Testis (tissue), 3 donors: ENCODE data around the gene TBXA2R. TPM values are rescaled to one million over a fixed set of nuclear protein-coding genes. Genes with fewer than 3 reads are reported as not detected.

Experiments used
- DNase-seq: peaks from one replicate; pipeline ENCODE4 v3.0.0-alpha.2; 2019
- H3K27ac ChIP-seq, 2 donors: fragments of 200-600 bp; sonication (generic); one replicate each; pipeline ENCODE4 v1.5.1; 2019
- H3K27me3 ChIP-seq: fragments of 200-600 bp; sonication (generic); one replicate; pipeline ENCODE4 v1.5.1; 2019
- H3K36me3 ChIP-seq: fragments of 200-600 bp; sonication (generic); one replicate; pipeline ENCODE4 v1.5.1; 2017; ENCODE audit warnings: low read depth; ENCODE audit errors: missing control alignments
- H3K4me1 ChIP-seq: fragments of 200-600 bp; sonication (generic); one replicate; pipeline ENCODE4 v1.5.1; 2019
- H3K4me3 ChIP-seq, 2 donors: fragments of 200-600 bp; sonication (generic); one replicate each; pipeline ENCODE4 v1.5.1; 2017 to 2019
- H3K9me3 ChIP-seq: fragments of 200-600 bp; sonication (generic); one replicate; pipeline ENCODE4 v1.5.1; 2017
- POLR2A ChIP-seq: fragments of 450-650 bp; IDR thresholded peaks from one replicate; pipeline ENCODE4 v1.6.1; 2017; ENCODE audit warnings: antibody characterized with exemption, mild to moderate bottlenecking, moderate library complexity
- WGBS, 2 donors: methylation state at CpG; one replicate each; pipeline ENCODE4 v1.1.5; 2018; 5-methylcytosine and 5-hydroxymethylcytosine counted together
- intact Hi-C: fragments of 100-400 bp; cut with DNase I; formaldehyde crosslinking; loops from one replicate; pipeline ENCODE4 v1.15.1; 2023; ENCODE audit warnings: low total_unique reads
- polyA plus RNA-seq: library from polyadenylated mRNA; stranded (reverse); fragments of 350-450 nt; fragmentation: Illumina TruSeq; extraction: RNeasy Lipid Tissue Mini Kit (QIAGEN cat#74804); gene quantifications from one replicate; pipeline ENCODE4 v1.2.3, GENCODE V29; 2014; ENCODE audit warnings: low read depth, low replicate concordance; ENCODE audit not compliant: insufficient read depth
- total RNA-seq, 2 donors: library from RNA; depleted of rRNA; stranded (reverse); fragments of >200 nt; gene quantifications; one replicate each; pipeline ENCODE4 v1.2.3, GENCODE V29; 2016
- TF ChIP-seq, protein P1 (sequence below), 3 experiments: fragments of 450-650 bp in 2 of 3; fragments of 200-600 bp in 1 of 3; sonication (generic) in 1 of 3; IDR thresholded peaks; one replicate each; pipeline ENCODE4 v1.5.1; 2016 to 2019; ENCODE audit warnings: antibody characterized with exemption in 3 of 3, mild to moderate bottlenecking in 2 of 3, moderate library complexity in 1 of 3

TBXA2R gene
- total and polyA plus RNA-seq, 3 donors from 2014 or later = 1.3 to 3.2 (median 1.8) TPM

DNA sequence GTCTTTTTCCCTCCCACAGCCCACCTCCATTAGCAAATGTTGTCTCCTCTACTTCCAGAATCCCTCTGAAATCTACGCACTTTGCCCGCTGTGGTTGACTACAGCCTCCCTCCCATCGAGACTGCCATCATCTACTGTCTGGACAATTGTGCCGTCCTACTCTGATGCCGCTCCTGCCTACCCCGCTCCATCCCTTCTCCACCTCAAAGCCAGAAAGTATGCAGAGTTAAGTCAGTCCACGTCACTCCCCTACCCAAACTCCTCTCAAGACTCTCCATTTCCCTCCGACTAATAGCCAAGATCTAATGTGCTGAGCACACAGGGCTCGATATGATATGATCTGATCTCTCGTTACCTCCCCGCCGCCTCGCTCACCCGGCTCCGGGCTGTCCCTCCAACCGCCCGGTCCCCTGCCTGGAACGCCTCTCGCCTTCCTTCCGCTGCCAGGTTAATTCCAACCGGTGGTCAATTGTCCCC is 19.4 kb upstream of the TBXA2R start:
- Histone ChIP-seq H3K4me3 (peak overlapping the region; percentile 93 to 96), H3K27ac (peak overlapping the region; percentile 85 to 97), H3K9me3 (no peaks in the 10 kb centered on the region), H3K4me1 (peaks cover 18% of the 10 kb centered on the region), H3K27me3 (no peaks in the 10 kb centered on the region), H3K36me3 (no peaks in the 10 kb centered on the region)
- no peak for DNase-seq
- TF ChIP-seq, protein P1, sequence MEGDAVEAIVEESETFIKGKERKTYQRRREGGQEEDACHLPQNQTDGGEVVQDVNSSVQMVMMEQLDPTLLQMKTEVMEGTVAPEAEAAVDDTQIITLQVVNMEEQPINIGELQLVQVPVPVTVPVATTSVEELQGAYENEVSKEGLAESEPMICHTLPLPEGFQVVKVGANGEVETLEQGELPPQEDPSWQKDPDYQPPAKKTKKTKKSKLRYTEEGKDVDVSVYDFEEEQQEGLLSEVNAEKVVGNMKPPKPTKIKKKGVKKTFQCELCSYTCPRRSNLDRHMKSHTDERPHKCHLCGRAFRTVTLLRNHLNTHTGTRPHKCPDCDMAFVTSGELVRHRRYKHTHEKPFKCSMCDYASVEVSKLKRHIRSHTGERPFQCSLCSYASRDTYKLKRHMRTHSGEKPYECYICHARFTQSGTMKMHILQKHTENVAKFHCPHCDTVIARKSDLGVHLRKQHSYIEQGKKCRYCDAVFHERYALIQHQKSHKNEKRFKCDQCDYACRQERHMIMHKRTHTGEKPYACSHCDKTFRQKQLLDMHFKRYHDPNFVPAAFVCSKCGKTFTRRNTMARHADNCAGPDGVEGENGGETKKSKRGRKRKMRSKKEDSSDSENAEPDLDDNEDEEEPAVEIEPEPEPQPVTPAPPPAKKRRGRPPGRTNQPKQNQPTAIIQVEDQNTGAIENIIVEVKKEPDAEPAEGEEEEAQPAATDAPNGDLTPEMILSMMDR (IDR thresholded peaks at IDR 0.05) = no peak
- no peak for TF ChIP-seq POLR2A
- 2% methylated on average over 19 to 21 of the region's 21 CpGs for WGBS, 2 donors
- intact Hi-C loops = no loop called here

DNA sequence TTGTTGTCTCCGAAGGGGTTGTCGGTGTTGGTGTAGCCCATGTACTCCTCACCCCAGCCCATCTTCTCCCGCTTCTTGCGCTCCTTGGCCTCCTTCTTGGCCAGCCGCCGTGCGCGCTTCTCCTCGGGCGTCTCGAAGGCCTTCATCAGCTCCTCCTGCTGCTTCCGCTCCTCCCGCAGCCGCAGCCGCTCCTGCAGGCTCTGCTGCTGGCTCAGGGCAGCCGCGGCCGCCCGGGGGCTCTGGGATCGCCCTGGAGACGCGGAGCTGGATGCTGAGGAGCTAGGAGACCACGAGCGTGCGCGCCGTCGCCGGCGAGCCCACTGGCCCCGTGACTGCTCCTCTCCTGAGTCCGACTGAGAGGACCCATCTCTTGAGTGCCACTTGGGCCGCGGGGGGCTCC is 17.0 kb upstream of the TBXA2R start:
- DNase-seq = no peak
- no peaks in the 10 kb centered on the region for H3K36me3 ChIP-seq
- no peaks in the 10 kb centered on the region for H3K27me3 ChIP-seq
- intact Hi-C loops = no loop called here
- no peak overlapping the region for H3K27ac ChIP-seq
- 90 to 95% methylated on average over 20 to 34 of the region's 34 CpGs for WGBS, 2 donors
- TF ChIP-seq POLR2A = no peak
- TF ChIP-seq, protein P1 (IDR thresholded peaks at IDR 0.05) = no peak
- no peaks in the 10 kb centered on the region for H3K9me3 ChIP-seq
- H3K4me1 ChIP-seq = peaks cover 18% of the 10 kb centered on the region
- H3K4me3 ChIP-seq = no peak overlapping the region

DNA sequence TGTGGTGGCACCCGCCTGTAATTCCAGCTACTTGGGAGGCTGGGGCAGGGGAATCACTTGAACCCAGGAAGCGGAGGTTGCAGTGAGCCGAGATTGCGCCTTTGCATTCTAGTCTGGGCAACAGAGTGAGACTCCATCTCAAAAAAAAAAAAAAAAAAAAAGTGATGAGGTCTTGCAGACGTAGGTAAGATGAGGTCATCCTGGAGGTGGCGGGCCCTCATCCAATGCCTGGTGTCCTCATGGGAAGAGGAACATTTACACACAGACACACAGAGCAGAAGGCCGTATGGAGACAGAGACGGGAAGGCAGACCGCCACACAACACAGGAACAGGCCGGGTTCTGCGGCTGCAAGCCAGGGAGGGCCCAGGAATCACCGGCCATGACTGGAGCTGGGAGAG is 15.5 kb upstream of the TBXA2R start:
- intact Hi-C loops = no loop called here
- 85 to 92% methylated on average over 10 to 12 of the region's 12 CpGs for WGBS, 2 donors
- TF ChIP-seq, protein P1 (IDR thresholded peaks at IDR 0.05) = no peak
- TF ChIP-seq POLR2A = no peak
- no peak for DNase-seq
- peaks cover 18% of the 10 kb centered on the region for H3K4me1 ChIP-seq
- H3K27me3 ChIP-seq = no peaks in the 10 kb centered on the region
- H3K9me3 ChIP-seq = no peaks in the 10 kb centered on the region
- no peak overlapping the region for H3K4me3 ChIP-seq
- no peak overlapping the region for H3K27ac ChIP-seq
- no peaks in the 10 kb centered on the region for H3K36me3 ChIP-seq

DNA sequence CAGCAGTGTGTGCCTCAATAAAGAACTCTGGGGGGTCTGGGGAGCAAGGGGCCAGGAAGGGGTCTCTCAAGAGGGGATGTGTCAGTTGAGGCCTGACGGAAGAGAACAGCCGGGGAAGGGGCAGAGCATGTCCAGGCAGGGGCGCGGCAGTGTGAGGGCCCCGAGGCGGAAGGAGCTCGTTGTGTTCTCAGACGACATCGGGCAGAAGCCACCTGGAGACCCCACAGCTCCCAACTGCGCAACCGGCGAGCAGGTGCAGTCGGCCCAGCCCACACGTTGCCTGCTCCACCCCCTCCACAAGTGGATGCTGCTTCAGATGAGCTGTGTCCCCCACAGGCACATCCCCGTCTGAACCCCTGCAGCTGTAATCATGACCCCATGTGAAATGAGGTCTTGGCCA is 15.0 kb upstream of the TBXA2R start:
- TF ChIP-seq, protein P1 (IDR thresholded peaks at IDR 0.05) = no peak
- no peak for TF ChIP-seq POLR2A
- H3K9me3 ChIP-seq = no peaks in the 10 kb centered on the region
- H3K27me3 ChIP-seq = no peaks in the 10 kb centered on the region
- H3K27ac ChIP-seq = no peak overlapping the region
- WGBS, 2 donors = 92 to 99% methylated on average over 15 of the region's 15 CpGs
- no peak for DNase-seq
- intact Hi-C loops = no loop called here
- H3K4me3 ChIP-seq = no peak overlapping the region
- peaks cover 18% of the 10 kb centered on the region for H3K4me1 ChIP-seq
- no peaks in the 10 kb centered on the region for H3K36me3 ChIP-seq

DNA sequence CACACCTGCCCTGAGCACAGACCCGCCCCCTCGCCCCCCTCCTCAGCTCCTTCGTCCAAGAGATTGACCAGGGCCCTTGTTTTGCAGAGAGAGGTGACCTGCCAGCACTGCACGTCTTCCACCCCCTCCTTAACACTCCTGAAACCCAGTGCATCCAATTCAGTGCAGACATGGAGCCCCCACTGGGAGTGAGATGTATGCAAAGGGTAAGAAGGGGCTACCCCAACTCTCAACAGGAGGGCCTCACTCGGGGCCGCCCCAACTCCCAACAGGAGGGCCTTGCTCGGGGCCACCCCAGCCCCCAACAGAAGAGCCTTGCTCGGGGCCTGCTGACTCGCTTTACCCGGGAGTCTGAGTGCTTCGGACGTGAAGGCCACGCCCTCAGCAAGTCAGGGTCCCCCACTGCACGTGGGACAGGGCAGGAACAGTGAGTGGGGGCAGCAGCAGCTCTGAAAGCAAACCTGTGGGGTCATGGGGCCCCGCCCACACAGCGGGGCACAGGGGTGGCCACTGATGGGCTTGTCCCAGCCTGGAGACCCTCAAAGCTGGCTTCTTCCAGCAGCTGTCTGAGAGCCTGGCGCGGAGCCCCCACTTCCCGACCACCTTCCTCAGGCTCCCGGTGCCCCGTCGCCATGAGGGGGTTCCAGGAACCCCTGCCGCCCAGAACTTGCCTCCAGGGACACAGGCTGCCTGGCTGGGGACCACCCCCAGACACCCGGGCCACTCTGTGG is 14.3 kb upstream of the TBXA2R start:
- Histone ChIP-seq H3K27ac (no peak overlapping the region), H3K27me3 (no peaks in the 10 kb centered on the region), H3K9me3 (no peaks in the 10 kb centered on the region), H3K4me1 (peaks cover 17% of the 10 kb centered on the region), H3K4me3 (no peak overlapping the region), H3K36me3 (no peaks in the 10 kb centered on the region)
- no peak for DNase-seq
- TF ChIP-seq, protein P1 (IDR thresholded peaks at IDR 0.05) = no peak
- TF ChIP-seq POLR2A = no peak
- 87 to 90% methylated on average over 10 to 21 of the region's 24 CpGs for WGBS, 2 donors
- intact Hi-C loops = no loop called here
